NCI-H2081 treated with DMSO at 0.1 percent for 48 hours (cell line): ENCODE data around the gene ZNF417.
"Not testable (repeated sequence)": the region's sequence is repeated elsewhere in the genome, so short reads cannot be mapped to it uniquely, and the experiment has no call there.

Experiments used
- DNase-seq: peaks from one replicate; lab custom pipeline; 2025; lab: John Stamatoyannopoulos, UW

The ZNF417 gene

GRCh38 chr19:57887195-57887941 is 29.0 kb downstream of the ZNF417 start:
- DNase-seq = no peak

- no peak for DNase-seq
These were observed 30.3 kb downstream of the ZNF417 start for GRCh38 chr19:57886046-57886445.

GRCh38 chr19:57873883-57874799 is 42.3 kb downstream of the ZNF417 start:
- DNase-seq = not testable (repeated sequence)

GRCh38 chr19:57872450-57872849 is 43.9 kb downstream of the ZNF417 start:
- DNase-seq = no peak

DNA sequence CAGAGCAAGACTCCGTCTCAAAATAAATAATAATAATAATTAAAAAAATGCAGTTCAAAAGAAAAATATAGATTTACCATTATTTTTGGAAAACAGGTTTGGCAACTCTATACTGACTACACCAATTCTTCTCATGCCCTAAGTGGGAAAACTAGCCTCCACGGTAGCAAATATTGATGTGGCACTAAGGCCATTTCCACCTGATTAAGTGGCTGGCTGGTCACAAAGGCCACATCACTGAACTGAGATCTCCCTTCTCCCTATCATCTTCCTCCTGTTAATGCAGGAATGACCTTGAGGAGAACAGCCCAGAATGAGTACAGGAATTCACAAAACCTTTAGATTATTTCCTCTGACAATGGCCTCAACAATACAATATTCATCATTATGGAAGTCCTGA is 46.2 kb downstream of the ZNF417 start:
- no peak for DNase-seq

GRCh38 chr19:57869655-57870054 is 46.7 kb downstream of the ZNF417 start:
- not testable (repeated sequence) for DNase-seq

DNA sequence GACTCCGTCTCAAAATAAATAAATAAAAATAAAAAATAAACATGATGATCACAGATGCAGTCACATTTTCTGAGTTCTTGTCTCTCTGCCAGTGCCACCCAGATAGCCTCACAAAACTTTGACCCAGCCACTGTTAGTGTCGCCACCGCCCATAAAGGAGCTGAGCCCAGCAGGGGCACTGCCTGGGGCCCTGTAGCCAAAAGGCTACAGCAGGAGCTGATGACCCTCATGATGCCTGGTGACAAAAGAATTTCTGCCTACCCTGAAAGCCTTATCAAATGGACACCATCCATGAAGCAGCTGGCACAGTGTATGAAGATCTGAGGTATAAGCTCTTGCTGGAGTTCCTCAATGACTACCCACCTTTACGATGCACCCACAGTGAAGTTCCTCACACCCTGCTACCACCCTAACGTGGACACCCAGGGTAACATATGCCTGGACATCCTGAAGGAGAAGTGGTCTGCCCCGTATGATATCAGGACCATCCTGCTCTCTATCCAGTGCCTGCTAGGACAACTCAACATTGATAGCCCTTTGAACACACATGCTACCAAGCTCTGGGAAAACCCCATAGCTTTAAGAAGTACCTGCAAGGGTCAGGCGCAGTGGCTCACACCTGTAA is 48.4 kb downstream of the ZNF417 start:
- DNase-seq = no peak
